Suprapubic skin (tissue), 4 donors: Measurements from ENCODE around the gene STXBP3.

Experiments used
- POLR2A ChIP-seq, 2 donors: fragments of 450-650 bp; IDR thresholded peaks; one replicate each; pipeline ENCODE4 v1.6.1; 2017; ENCODE audit warnings: antibody characterized with exemption in 2 of 2, mild to moderate bottlenecking in 2 of 2, moderate library complexity in 2 of 2
- POLR2AphosphoS5 ChIP-seq, 3 donors: sonication (generic); formaldehyde crosslinking; IDR thresholded peaks; one replicate each; pipeline ENCODE4 v1.6.1; 2017; ENCODE audit warnings: antibody characterized with exemption in 3 of 3
- TF ChIP-seq, protein P1 (sequence below), 2 donors: fragments of 200-600 bp in 1 of 2; fragments of 450-650 bp in 1 of 2; sonication (generic) in 1 of 2; IDR thresholded peaks; one replicate each; pipeline ENCODE4 v1.5.1; 2016 to 2019; ENCODE audit warnings: antibody characterized with exemption in 2 of 2, mild to moderate bottlenecking in 1 of 2, moderate library complexity in 1 of 2

DNA sequence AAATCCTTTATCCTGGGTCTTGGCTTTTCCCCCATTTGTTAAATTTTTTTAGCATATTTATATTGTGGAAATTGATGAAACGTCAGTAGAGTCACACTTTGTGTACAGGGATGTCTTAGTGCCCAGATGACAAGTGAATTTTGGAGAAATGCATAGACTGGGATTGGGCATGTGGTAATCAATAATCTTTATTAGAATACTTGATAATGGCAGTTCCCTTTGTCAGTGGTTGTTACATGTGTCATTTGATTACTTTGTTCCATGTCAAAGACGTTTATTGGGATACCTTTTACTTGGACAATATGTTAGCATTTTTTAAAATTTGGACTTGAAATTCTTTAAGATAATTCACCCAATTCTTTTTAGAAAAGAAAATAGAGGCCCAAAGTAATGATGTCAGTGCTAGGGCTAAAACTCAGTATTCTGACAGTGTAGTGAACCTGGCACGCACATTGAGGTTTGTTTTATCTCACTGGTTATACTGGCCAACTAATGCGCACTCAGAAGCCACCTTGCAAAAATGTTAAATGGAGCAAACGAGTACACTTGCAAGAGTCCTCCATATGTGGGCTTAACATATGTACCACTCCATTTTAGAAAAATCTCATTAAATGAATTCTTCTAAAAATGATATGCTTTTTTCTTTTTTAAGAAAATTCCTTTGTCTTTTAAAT is 45.2 kb upstream of the STXBP3 start:
- TF ChIP-seq, protein P1, sequence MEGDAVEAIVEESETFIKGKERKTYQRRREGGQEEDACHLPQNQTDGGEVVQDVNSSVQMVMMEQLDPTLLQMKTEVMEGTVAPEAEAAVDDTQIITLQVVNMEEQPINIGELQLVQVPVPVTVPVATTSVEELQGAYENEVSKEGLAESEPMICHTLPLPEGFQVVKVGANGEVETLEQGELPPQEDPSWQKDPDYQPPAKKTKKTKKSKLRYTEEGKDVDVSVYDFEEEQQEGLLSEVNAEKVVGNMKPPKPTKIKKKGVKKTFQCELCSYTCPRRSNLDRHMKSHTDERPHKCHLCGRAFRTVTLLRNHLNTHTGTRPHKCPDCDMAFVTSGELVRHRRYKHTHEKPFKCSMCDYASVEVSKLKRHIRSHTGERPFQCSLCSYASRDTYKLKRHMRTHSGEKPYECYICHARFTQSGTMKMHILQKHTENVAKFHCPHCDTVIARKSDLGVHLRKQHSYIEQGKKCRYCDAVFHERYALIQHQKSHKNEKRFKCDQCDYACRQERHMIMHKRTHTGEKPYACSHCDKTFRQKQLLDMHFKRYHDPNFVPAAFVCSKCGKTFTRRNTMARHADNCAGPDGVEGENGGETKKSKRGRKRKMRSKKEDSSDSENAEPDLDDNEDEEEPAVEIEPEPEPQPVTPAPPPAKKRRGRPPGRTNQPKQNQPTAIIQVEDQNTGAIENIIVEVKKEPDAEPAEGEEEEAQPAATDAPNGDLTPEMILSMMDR (IDR thresholded peaks at IDR 0.05), result no peak
- TF ChIP-seq POLR2AphosphoS5 (IDR thresholded peaks at IDR 0.05), result no peak
- no peak for TF ChIP-seq POLR2A (IDR thresholded peaks at IDR 0.05)
